ENCODE results near the gene FYB2.

DNA sequence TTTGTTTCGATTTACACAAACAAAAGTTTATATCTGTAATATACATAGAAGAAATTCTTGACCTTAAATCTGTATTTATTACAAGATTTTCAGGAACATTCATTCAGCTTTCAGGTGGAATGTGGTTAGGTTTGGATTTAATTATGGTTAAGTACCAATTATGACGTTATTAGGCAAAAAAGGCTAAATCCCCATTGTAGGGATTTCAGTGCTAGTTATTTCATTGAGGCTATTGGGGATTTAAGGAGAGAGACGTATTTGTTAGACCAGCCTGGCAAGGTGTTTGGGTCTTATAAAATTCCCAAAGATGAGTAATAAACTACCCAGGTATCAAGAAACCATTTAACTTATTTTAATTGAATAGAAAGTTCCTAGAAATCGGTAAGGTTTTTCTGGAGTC lies 148.1 kb downstream of the FYB2 start:
- TF ChIP-seq ZNF274 (IDR thresholded peaks at IDR 0.05; ENCODE audit: low read depth, low read length) (no peak), YY1 (IDR thresholded peaks at IDR 0.05; ENCODE audit: insufficient read depth, insufficient read length) (no peak), SUZ12 (IDR thresholded peaks at IDR 0.05; ENCODE audit: extremely low read depth, insufficient read depth, insufficient read length) (no peak)

All from NT2/D1 (cell line).